Chondrocyte (in vitro differentiated cells): ENCODE results near the gene ARHGAP15. TPM values are rescaled to one million over a fixed set of nuclear protein-coding genes. Genes with fewer than 3 reads are reported as not detected.

Experiments used
- DNase-seq: peaks from one replicate; pipeline ENCODE4 v3.0.0; 2021; ENCODE audit warnings: mixed read lengths, low spot score
- H3K27ac Mint-ChIP-seq: one replicate; pipeline ENCODE4 v1.8.0; 2021; ENCODE audit warnings: mild to moderate bottlenecking, moderate library complexity, mixed read lengths; ENCODE audit not compliant: unreplicated experiment
- H3K27me3 Mint-ChIP-seq: 2 replicates; pipeline ENCODE4 v1.8.0; 2021; ENCODE audit warnings: low read depth, mixed read lengths
- H3K36me3 Mint-ChIP-seq: 2 replicates; pipeline ENCODE4 v1.8.0; 2021; ENCODE audit warnings: low read depth, mixed read lengths
- H3K4me1 Mint-ChIP-seq: 2 replicates; pipeline ENCODE4 v1.8.0; 2021; ENCODE audit warnings: low read depth, mild to moderate bottlenecking, mixed read lengths
- H3K4me3 Mint-ChIP-seq: one replicate; pipeline ENCODE4 v1.8.0; 2021; ENCODE audit warnings: mild to moderate bottlenecking, moderate library complexity, mixed read lengths; ENCODE audit not compliant: unreplicated experiment
- H3K9me3 Mint-ChIP-seq: 2 replicates; pipeline ENCODE4 v1.8.0; 2021; ENCODE audit warnings: low read depth, mixed read lengths
- total RNA-seq: library from RNA; stranded (reverse); gene quantifications from 3 replicates; pipeline ENCODE4 v1.2.1, GENCODE V29; 2021
- TF ChIP-seq, protein P1 (sequence below): fragments of 200-600 bp; sonication (generic); IDR thresholded peaks from 2 replicates; pipeline ENCODE4 v1.5.0; 2021; ENCODE audit warnings: antibody characterized with exemption, mild to moderate bottlenecking, moderate library complexity

The ARHGAP15 gene
- total RNA-seq, 1 donor from 2014 or later = 0.42 TPM

DNA sequence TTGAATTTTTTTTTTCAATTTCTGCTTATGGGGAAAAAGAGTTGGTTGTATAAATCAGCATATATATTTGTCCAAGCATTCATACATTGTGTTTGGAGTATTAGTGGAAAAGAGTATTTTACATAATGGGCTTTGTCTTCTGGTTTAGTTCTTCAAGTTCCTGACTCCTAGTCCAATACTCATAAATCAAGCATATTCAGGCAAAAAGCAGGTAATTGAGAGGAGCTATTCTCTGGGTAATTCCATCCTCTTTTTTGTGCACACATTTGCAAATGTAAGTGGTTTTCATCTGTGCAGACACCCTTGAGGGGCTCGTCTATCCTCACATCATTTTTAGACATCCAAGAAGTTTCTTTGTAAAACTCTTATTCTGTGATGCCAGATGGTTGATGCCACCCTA is 337.2 kb downstream of the ARHGAP15 start:
- Mint-ChIP-seq H3K27me3 (no peaks in the 10 kb centered on the region), H3K4me1 (peaks cover 3% of the 10 kb centered on the region), H3K9me3 (no peaks in the 10 kb centered on the region), H3K27ac (no peak overlapping the region), H3K36me3 (no peaks in the 10 kb centered on the region), H3K4me3 (no peak overlapping the region)
- DNase-seq = no peak
- TF ChIP-seq, protein P1, sequence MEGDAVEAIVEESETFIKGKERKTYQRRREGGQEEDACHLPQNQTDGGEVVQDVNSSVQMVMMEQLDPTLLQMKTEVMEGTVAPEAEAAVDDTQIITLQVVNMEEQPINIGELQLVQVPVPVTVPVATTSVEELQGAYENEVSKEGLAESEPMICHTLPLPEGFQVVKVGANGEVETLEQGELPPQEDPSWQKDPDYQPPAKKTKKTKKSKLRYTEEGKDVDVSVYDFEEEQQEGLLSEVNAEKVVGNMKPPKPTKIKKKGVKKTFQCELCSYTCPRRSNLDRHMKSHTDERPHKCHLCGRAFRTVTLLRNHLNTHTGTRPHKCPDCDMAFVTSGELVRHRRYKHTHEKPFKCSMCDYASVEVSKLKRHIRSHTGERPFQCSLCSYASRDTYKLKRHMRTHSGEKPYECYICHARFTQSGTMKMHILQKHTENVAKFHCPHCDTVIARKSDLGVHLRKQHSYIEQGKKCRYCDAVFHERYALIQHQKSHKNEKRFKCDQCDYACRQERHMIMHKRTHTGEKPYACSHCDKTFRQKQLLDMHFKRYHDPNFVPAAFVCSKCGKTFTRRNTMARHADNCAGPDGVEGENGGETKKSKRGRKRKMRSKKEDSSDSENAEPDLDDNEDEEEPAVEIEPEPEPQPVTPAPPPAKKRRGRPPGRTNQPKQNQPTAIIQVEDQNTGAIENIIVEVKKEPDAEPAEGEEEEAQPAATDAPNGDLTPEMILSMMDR = no peak

DNA sequence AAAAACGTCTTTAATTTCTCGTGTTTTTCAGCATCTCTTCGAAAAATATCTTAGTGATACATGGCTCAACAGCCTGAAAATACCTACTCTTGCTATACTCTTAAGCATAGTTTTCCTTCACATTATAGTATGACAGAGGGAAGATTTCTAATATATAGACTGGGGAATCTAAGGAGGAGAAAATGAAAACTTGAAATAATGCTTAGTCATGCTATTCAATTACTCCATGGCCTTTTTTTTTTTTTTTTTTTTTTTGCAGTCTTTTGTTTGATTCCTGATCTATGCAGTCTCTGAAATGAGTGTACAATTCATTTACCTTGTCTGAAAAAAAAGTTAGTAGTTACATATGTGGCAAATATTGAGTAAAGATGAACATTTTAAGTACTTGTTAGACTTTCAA is 337.8 kb downstream of the ARHGAP15 start:
- H3K27me3 Mint-ChIP-seq = no peaks in the 10 kb centered on the region
- H3K27ac Mint-ChIP-seq = no peak overlapping the region
- TF ChIP-seq, protein P1 = no peak
- no peak for DNase-seq
- H3K9me3 Mint-ChIP-seq = no peaks in the 10 kb centered on the region
- H3K4me3 Mint-ChIP-seq = no peak overlapping the region
- peaks cover 3% of the 10 kb centered on the region for H3K4me1 Mint-ChIP-seq
- no peaks in the 10 kb centered on the region for H3K36me3 Mint-ChIP-seq

DNA sequence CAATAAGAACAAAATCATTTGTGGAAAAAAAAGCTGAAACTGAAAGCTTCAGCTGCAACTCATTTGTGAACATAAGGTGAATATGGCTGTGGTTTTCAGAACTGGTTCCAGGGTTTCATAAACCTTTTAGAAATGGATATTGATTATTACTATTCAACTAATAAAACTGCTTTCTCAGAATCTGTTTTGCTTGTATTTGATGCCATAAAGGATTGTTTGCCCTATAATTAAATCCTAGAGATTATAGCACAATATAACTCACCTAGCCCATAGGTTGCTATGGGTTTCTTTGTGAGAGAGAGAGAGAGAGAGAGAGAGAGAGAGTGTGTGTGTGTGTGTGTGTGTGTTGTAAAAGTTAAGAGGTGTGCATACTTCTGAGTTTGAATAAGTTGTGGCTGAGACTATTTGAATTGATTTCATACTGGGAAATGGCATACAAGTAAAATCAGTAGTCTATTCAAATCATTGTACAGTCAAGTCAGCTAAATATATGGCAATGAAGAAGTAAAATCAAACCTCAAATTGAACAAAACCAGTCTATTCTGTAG is 339.2 kb downstream of the ARHGAP15 start:
- Mint-ChIP-seq H3K27ac (no peak overlapping the region), H3K4me1 (peaks cover 11% of the 10 kb centered on the region), H3K9me3 (peaks cover 4% of the 10 kb centered on the region), H3K27me3 (no peaks in the 10 kb centered on the region), H3K4me3 (no peak overlapping the region), H3K36me3 (no peaks in the 10 kb centered on the region)
- TF ChIP-seq, protein P1 = no peak
- no peak for DNase-seq

DNA sequence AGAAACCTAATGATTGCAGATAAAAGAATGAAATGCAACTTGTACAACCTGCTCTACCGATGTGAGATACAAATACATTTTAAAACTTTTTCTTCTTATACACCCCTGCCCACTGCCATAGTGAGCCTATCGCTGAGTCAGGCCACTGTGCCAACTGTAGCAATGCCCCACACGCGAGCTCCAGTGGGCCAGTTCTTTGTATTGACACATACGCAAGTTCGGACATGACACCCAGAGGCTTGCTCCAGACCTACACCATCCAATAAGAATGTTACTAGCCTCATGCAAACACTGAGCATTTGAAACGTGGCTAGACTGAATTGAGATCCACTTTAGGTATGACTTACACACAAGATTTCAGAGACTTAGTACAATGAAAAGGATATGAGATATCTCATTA is 340.1 kb downstream of the ARHGAP15 start:
- no peaks in the 10 kb centered on the region for H3K36me3 Mint-ChIP-seq
- no peak overlapping the region for H3K4me3 Mint-ChIP-seq
- peak; percentile 41 for DNase-seq
- H3K9me3 Mint-ChIP-seq = peaks cover 4% of the 10 kb centered on the region
- H3K27me3 Mint-ChIP-seq = no peaks in the 10 kb centered on the region
- TF ChIP-seq, protein P1 = no peak
- H3K4me1 Mint-ChIP-seq = peaks cover 17% of the 10 kb centered on the region
- no peak overlapping the region for H3K27ac Mint-ChIP-seq

DNA sequence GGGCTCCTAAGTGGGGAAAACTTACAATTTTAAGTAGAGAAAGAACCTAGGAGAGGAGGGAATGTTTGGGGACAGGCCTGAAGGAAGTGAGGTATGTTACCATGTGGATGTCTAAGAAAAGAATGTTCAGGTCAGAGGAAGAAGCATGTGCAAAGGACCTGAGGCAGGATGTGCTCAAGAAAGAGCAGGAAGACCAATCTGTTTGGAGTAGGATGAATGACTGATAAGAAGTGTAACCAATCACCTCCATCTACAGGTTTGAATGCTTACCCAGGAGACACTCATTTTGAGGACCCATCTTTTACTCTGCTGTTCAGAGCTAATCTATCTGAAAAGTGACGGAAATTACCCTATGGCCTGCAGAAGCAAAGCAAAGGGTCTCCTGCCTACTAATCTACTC is 342.3 kb downstream of the ARHGAP15 start:
- TF ChIP-seq, protein P1 = no peak
- no peak overlapping the region for H3K27ac Mint-ChIP-seq
- DNase-seq = no peak
- H3K36me3 Mint-ChIP-seq = no peaks in the 10 kb centered on the region
- H3K27me3 Mint-ChIP-seq = no peaks in the 10 kb centered on the region
- H3K4me3 Mint-ChIP-seq = no peak overlapping the region
- peaks cover 4% of the 10 kb centered on the region for H3K9me3 Mint-ChIP-seq
- peaks cover 34% of the 10 kb centered on the region for H3K4me1 Mint-ChIP-seq
